A549 (cell line): ENCODE data around the gene DMP1. TPM values are rescaled to one million over a fixed set of nuclear protein-coding genes. Genes with fewer than 3 reads are reported as not detected.

ENCODE experiments used
- ATAC-seq, 2 experiments: fragments of 200-7000 bp in 1 of 2; fragments of >200 bp in 1 of 2; cut with Nextera tagmentation in 1 of 2; cut with Tn5 transposase in 1 of 2; 3 replicates each; pipeline versions ENCODE4 v1.8.0 to v1.9.1; 2018 to 2020; ENCODE audit warnings: mild to moderate bottlenecking in 1 of 2, moderate library complexity in 1 of 2
- CTCF ChIA-PET: fragments of 300-600 bp; sonication (Branson Sonifier 250); formaldehyde crosslinking; extraction: SDS; loops from one replicate; lab custom pipeline; 2021; ENCODE audit warnings: antibody characterized with exemption, inconsistent platforms; lab: Yijun Ruan, JAX
- POLR2A ChIA-PET: fragments of 350-600 bp; formaldehyde crosslinking; extraction: SDS; loops from one replicate; lab custom pipeline; 2021; ENCODE audit warnings: antibody characterized with exemption, inconsistent platforms; lab: Yijun Ruan, JAX
- DNase-seq, 2 experiments: peaks; one replicate each; pipeline versions ENCODE4 v3.0.0 to v3.0.0-alpha.2; 2011 to 2016; ENCODE audit warnings: low read depth in 1 of 2, low spot score in 1 of 2
- FAIRE-seq: peaks from 2 replicates; lab custom pipeline; 2011; peaks lifted over from hg19 to GRCh38; lab: Jason Lieb, UNC
- H3K27ac ChIP-seq, 2 experiments: fragments of >200 bp; sonication (Bioruptor Twin); formaldehyde crosslinking; 3 replicates each; pipeline ENCODE4 v1.5.1; 2016 to 2017
- H3K4me1 ChIP-seq: fragments of >200 bp; sonication (Bioruptor Twin); formaldehyde crosslinking; 3 replicates; pipeline ENCODE4 v1.6.1; 2016
- H3K4me2 ChIP-seq: fragments of >200 bp; sonication (Bioruptor Twin); formaldehyde crosslinking; 3 replicates; pipeline ENCODE4 v1.6.1; 2016
- H3K4me3 ChIP-seq: fragments of >200 bp; sonication (Bioruptor Twin); formaldehyde crosslinking; 3 replicates; pipeline ENCODE4 v1.5.1; 2016
- H3K9me3 ChIP-seq: fragments of >200 bp; sonication (Bioruptor Twin); formaldehyde crosslinking; 3 replicates; pipeline ENCODE4 v1.6.1; 2016
- BCL3 ChIP-seq: fragments of >200 bp; sonication (Bioruptor Twin); formaldehyde crosslinking; IDR thresholded peaks from 3 replicates; pipeline ENCODE4 v1.6.1; 2016
- CBX2 ChIP-seq: fragments of 200-600 bp; sonication (generic); IDR thresholded peaks from 2 replicates; pipeline ENCODE4 v1.6.1; 2016; ENCODE audit warnings: low read depth, mild to moderate bottlenecking, borderline replicate concordance
- CBX8 ChIP-seq: fragments of 200-600 bp; sonication (generic); IDR thresholded peaks from 2 replicates; pipeline ENCODE4 v1.6.1; 2016
- CEBPB ChIP-seq, 2 experiments: fragments of >200 bp in 1 of 2; sonication (Bioruptor Twin) in 1 of 2; formaldehyde crosslinking in 1 of 2; IDR thresholded peaks; 2 replicates each; pipeline ENCODE4 v1.6.1; 2012 to 2016
- CHD2 ChIP-seq: fragments of 150-350 bp; IDR thresholded peaks from 2 replicates; pipeline ENCODE4 v1.6.1; 2014; ENCODE audit warnings: low read length; ENCODE audit not compliant: partially characterized antibody
- EHF ChIP-seq: fragments of 250-450 bp; sonication (Bioruptor Pico); IDR thresholded peaks from 2 replicates; pipeline ENCODE4 v1.5.0; 2020; ENCODE audit warnings: mild to moderate bottlenecking
- EP300 ChIP-seq, 2 experiments: fragments of >200 bp; sonication (Bioruptor Twin); formaldehyde crosslinking; IDR thresholded peaks; 2 replicates in 1 of 2; 3 replicates in 1 of 2; pipeline ENCODE4 v1.6.1; 2016 to 2017
- FOSL2 ChIP-seq, 2 experiments: fragments of 450-650 bp in 1 of 2; fragments of >200 bp in 1 of 2; sonication (Bioruptor Twin) in 1 of 2; formaldehyde crosslinking; IDR thresholded peaks; 2 replicates each; pipeline versions ENCODE4 v1.5.0 to v1.6.1; 2016 to 2020; ENCODE audit warnings: mild to moderate bottlenecking in 1 of 2, moderate library complexity in 1 of 2
- GATA3 ChIP-seq: IDR thresholded peaks from 2 replicates; pipeline ENCODE4 v1.6.1; 2012; ENCODE audit warnings: borderline replicate concordance
- HOXA7 ChIP-seq: fragments of 250-450 bp; sonication (Bioruptor Pico); IDR thresholded peaks from 2 replicates; pipeline ENCODE4 v1.5.0; 2020; ENCODE audit warnings: mild to moderate bottlenecking, moderate library complexity
- HOXB13 ChIP-seq: fragments of 250-450 bp; sonication (Bioruptor Pico); IDR thresholded peaks from 2 replicates; pipeline ENCODE4 v1.5.0; 2020; ENCODE audit warnings: low read depth, mild to moderate bottlenecking, moderate library complexity
- HOXB5 ChIP-seq: fragments of 250-450 bp; sonication (Bioruptor Pico); IDR thresholded peaks from 2 replicates; pipeline ENCODE4 v1.5.0; 2020; ENCODE audit warnings: mild to moderate bottlenecking, moderate library complexity
- MAX ChIP-seq: IDR thresholded peaks from 2 replicates; pipeline ENCODE4 v1.6.1; 2012
- NR3C1 ChIP-seq: fragments of >200 bp; sonication (Bioruptor Twin); formaldehyde crosslinking; IDR thresholded peaks from 3 replicates; pipeline ENCODE4 v1.6.1; 2017
- PHF8 ChIP-seq: fragments of 200-600 bp; sonication (generic); IDR thresholded peaks from 2 replicates; pipeline ENCODE4 v1.6.1; 2016; ENCODE audit warnings: low read depth, mild to moderate bottlenecking, antibody characterized with exemption, moderate library complexity, borderline replicate concordance
- RARB ChIP-seq: fragments of 250-450 bp; sonication (Bioruptor Pico); IDR thresholded peaks from 2 replicates; pipeline ENCODE4 v1.8.0; 2021; ENCODE audit warnings: mild to moderate bottlenecking, moderate library complexity
- REST ChIP-seq: fragments of 200-600 bp; sonication (generic); IDR thresholded peaks from 2 replicates; pipeline ENCODE4 v1.6.1; 2016; ENCODE audit warnings: antibody characterized with exemption, mild to moderate bottlenecking, moderate library complexity
- RFX5 ChIP-seq: fragments of 450-650 bp; IDR thresholded peaks from 2 replicates; pipeline ENCODE4 v1.7.1; 2014; ENCODE audit warnings: antibody characterized with exemption, mild to moderate bottlenecking, moderate library complexity
- SMC3 ChIP-seq: fragments of >200 bp; sonication (Bioruptor Twin); formaldehyde crosslinking; IDR thresholded peaks from 3 replicates; pipeline ENCODE4 v1.6.1; 2018; ENCODE audit warnings: inconsistent platforms
- SREBF2 ChIP-seq: fragments of 450-650 bp; IDR thresholded peaks from 2 replicates; pipeline ENCODE4 v1.6.1; 2014; ENCODE audit warnings: mild to moderate bottlenecking, moderate library complexity
- TP53 ChIP-seq: fragments of 250-450 bp; sonication (Bioruptor Pico); IDR thresholded peaks from 2 replicates; pipeline ENCODE4 v1.5.0; 2021; ENCODE audit warnings: mild to moderate bottlenecking, moderate library complexity
- ZFP36 ChIP-seq: fragments of 450-650 bp; IDR thresholded peaks from 2 replicates; pipeline ENCODE4 v1.6.1; 2014; ENCODE audit warnings: borderline replicate concordance; ENCODE audit not compliant: partially characterized antibody
- ZNF302 ChIP-seq: fragments of 250-450 bp; sonication (Bioruptor Pico); IDR thresholded peaks from 2 replicates; pipeline ENCODE4 v1.9.0; 2021; ENCODE audit warnings: inconsistent platforms, mild to moderate bottlenecking, moderate library complexity
- WGBS: methylation state at CpG from one replicate; pipeline ENCODE4 v1.1.6; 2017; ENCODE audit errors: missing lambda C conversion rate; 5-methylcytosine and 5-hydroxymethylcytosine counted together
- polyA plus RNA-seq, 4 experiments: library from polyadenylated mRNA; depleted of rRNA in 3 of 4; stranded (reverse); fragments of >200 nt; fragmentation: RNase III in 1 of 4; extraction: RNeasy Plus Mini Kit Qiagen cat#74134 plus additional on column Dnase treatment in 1 of 4; gene quantifications; 2 replicates in 3 of 4; 3 replicates in 1 of 4; pipeline ENCODE4 v1.2.3, GENCODE V29; 2011 to 2017
- TF ChIP-seq, protein P1 (sequence below): fragments of >200 bp; sonication (Bioruptor Twin); formaldehyde crosslinking; IDR thresholded peaks from 2 replicates; pipeline ENCODE4 v1.6.1; 2016
- TF ChIP-seq, protein P2 (sequence below): fragments of 250-450 bp; sonication (Bioruptor Pico); IDR thresholded peaks from 2 replicates; pipeline ENCODE4 v1.5.0; 2021; ENCODE audit warnings: mild to moderate bottlenecking, moderate library complexity, borderline replicate concordance

DMP1 gene
- polyA plus RNA-seq, 2 of the 4 experiments (the other 2 are of a cell fraction), result not detected

- Histone ChIP-seq H3K4me3 (no peak overlapping the region), H3K4me1 (no peaks in the 10 kb centered on the region), H3K9me3 (no peaks in the 10 kb centered on the region), H3K4me2 (no peak overlapping the region), H3K27ac (no peak overlapping the region)
- WGBS, result 72% methylated on average over 2 of the region's 2 CpGs
- CTCF ChIA-PET, result no interaction called here
- FAIRE-seq, result no peak
- no peak for ATAC-seq
- no peak for DNase-seq
- POLR2A ChIA-PET, result no interaction called here
- TF ChIP-seq HOXB13 (CRISPR knock-in tag) (no peak), FOSL2 (IDR thresholded peaks at IDR 0.05) (no peak), FOSL2 (CRISPR knock-in tag; IDR thresholded peaks at IDR 0.05) (no peak), CBX2 (no peak), REST (no peak), NR3C1 (no peak), ZFP36 (no peak), RARB (CRISPR knock-in tag) (no peak), RFX5 (no peak), CHD2 (no peak), CBX8 (no peak), TP53 (CRISPR knock-in tag) (no peak)
- TF ChIP-seq, protein P1, sequence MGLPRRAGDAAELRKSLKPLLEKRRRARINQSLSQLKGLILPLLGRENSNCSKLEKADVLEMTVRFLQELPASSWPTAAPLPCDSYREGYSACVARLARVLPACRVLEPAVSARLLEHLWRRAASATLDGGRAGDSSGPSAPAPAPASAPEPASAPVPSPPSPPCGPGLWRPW, result no peak
- TF ChIP-seq, protein P2, sequence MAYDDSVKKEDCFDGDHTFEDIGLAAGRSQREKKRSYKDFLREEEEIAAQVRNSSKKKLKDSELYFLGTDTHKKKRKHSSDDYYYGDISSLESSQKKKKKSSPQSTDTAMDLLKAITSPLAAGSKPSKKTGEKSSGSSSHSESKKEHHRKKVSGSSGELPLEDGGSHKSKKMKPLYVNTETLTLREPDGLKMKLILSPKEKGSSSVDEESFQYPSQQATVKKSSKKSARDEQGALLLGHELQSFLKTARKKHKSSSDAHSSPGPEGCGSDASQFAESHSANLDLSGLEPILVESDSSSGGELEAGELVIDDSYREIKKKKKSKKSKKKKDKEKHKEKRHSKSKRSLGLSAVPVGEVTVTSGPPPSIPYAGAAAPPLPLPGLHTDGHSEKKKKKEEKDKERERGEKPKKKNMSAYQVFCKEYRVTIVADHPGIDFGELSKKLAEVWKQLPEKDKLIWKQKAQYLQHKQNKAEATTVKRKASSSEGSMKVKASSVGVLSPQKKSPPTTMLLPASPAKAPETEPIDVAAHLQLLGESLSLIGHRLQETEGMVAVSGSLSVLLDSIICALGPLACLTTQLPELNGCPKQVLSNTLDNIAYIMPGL (CRISPR knock-in tag), result no peak
These were observed 858 bp downstream of the DMP1 start for GRCh38 chr4:87650938-87651337.

DNA sequence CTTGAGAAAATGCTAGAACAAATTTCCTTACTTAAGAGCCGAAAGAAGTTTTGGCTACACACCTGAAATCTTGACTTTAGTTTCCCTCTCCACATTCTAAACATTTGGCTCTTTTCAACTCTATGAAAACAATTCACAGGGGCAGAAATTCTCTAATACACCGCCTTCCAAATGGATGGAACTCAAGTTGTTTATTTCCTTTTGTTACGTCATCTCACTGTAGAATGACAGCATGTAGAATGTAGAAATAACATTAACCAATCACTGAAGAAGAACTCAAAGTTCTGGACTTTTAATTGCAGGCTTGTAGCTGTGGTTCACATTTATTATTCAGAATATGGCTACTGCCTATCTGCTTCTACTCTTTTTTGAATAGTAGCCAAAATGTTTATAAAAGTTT is 1.9 kb downstream of the DMP1 start:
- no peak for TF ChIP-seq HOXB5 (CRISPR knock-in tag)
- no peak for TF ChIP-seq HOXA7
- TF ChIP-seq EP300 (IDR thresholded peaks at IDR 0.05), result no peak
- TF ChIP-seq CEBPB (IDR thresholded peaks at IDR 0.05), result no peak
- no peak for TF ChIP-seq RARB (CRISPR knock-in tag)
- no peak for TF ChIP-seq SMC3
- TF ChIP-seq ZNF302 (CRISPR knock-in tag), result no peak
- no peak for TF ChIP-seq RFX5
- no peak for TF ChIP-seq BCL3
- no peak for TF ChIP-seq PHF8
- no peak for TF ChIP-seq GATA3
- no peak for TF ChIP-seq EHF (CRISPR knock-in tag)
- no peak for TF ChIP-seq SREBF2
- no peak for TF ChIP-seq CBX8
- TF ChIP-seq MAX, result no peak
- no peak overlapping the region for H3K4me2 ChIP-seq
- no peak overlapping the region for H3K27ac ChIP-seq
- ChIA-PET POLR2A (no interaction called here), CTCF (no interaction called here)
- 84% methylated on average over 3 of the region's 3 CpGs for WGBS
- H3K4me1 ChIP-seq, result peaks cover under 1% of the 10 kb centered on the region
- FAIRE-seq (no peak), DNase-seq (no peak), ATAC-seq (no peak)
- no peak overlapping the region for H3K4me3 ChIP-seq
- no peaks in the 10 kb centered on the region for H3K9me3 ChIP-seq
